Endothelial cell (in vitro differentiated cells): ENCODE measurements around the gene F7. TPM values are rescaled to one million over a fixed set of nuclear protein-coding genes. Genes with fewer than 3 reads are reported as not detected.

Source experiments
- DNase-seq: peaks from one replicate; pipeline ENCODE4 v3.0.0; 2021; ENCODE audit warnings: low spot score
- H3K27ac Mint-ChIP-seq: one replicate; pipeline ENCODE4 v1.8.0; 2021; ENCODE audit warnings: mixed read lengths, inconsistent platforms; ENCODE audit not compliant: unreplicated experiment
- H3K27me3 Mint-ChIP-seq: one replicate; pipeline ENCODE4 v1.8.0; 2021; ENCODE audit warnings: mild to moderate bottlenecking, moderate library complexity, mixed read lengths, inconsistent platforms; ENCODE audit not compliant: unreplicated experiment
- H3K36me3 Mint-ChIP-seq: one replicate; pipeline ENCODE4 v1.8.0; 2021; ENCODE audit warnings: mild to moderate bottlenecking, low read depth, mixed read lengths, inconsistent platforms; ENCODE audit not compliant: unreplicated experiment
- H3K4me1 Mint-ChIP-seq: one replicate; pipeline ENCODE4 v1.8.0; 2021; ENCODE audit warnings: mild to moderate bottlenecking, mixed read lengths, inconsistent platforms; ENCODE audit not compliant: unreplicated experiment
- H3K4me3 Mint-ChIP-seq: one replicate; pipeline ENCODE4 v1.8.0; 2021; ENCODE audit warnings: mild to moderate bottlenecking, mixed read lengths, inconsistent platforms; ENCODE audit not compliant: unreplicated experiment
- H3K9me3 Mint-ChIP-seq: one replicate; pipeline ENCODE4 v1.8.0; 2021; ENCODE audit warnings: mixed read lengths, inconsistent platforms; ENCODE audit not compliant: unreplicated experiment
- CTCF ChIP-seq: fragments of 200-600 bp; sonication (generic); IDR thresholded peaks from one replicate; pipeline ENCODE4 v1.5.0; 2021; ENCODE audit warnings: antibody characterized with exemption; ENCODE audit not compliant: unreplicated experiment
- total RNA-seq: library from RNA; stranded (reverse); fragmentation: NEBNext Ultra II Directional; extraction: Animal tissue kit (Norgen Biotek cat#: 25700); gene quantifications from one replicate; pipeline ENCODE4 v1.2.1, GENCODE V29; 2021; ENCODE audit not compliant: unreplicated experiment

F7 gene
- total RNA-seq, 1 donor from 2014 or later, result not detected

DNA sequence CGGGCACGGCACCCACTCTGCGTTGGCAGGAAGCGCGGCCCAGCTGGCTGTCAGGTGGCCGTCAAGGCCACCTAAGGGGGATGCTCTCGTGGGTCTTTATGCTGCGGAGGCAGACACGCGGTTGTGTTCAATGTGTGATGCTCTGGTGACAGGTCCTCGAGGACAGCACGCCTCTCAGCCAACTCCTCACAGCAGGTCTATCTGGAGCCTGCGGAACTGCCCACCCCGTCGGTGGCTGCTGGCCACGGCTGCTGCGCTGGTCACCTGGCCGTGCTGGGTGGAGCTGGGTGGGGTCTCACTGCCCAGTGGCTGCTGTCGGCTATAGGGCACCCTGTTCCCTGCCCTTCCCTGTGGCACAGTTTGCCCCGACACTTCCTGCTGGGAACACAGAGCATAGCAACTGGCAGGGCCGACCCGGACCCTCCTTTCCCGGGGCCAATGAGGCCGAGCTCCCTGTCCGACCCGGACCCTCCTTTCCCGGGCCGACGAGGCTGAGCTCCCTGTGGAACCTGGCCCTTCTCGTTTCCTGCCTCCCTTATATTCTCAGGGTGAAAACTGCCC lies 14.3 kb upstream of the F7 start:
- Mint-ChIP-seq H3K27ac (no peak overlapping the region), H3K9me3 (no peaks in the 10 kb centered on the region), H3K4me3 (no peak overlapping the region), H3K27me3 (peaks cover 8% of the 10 kb centered on the region), H3K4me1 (no peaks in the 10 kb centered on the region), H3K36me3 (peaks cover 7% of the 10 kb centered on the region)
- no peak for DNase-seq
- no peak for TF ChIP-seq CTCF

- H3K4me1 Mint-ChIP-seq, result no peaks in the 10 kb centered on the region
- no peaks in the 10 kb centered on the region for H3K9me3 Mint-ChIP-seq
- peaks cover 7% of the 10 kb centered on the region for H3K36me3 Mint-ChIP-seq
- H3K27me3 Mint-ChIP-seq, result peaks cover 4% of the 10 kb centered on the region
- DNase-seq, result no peak
- no peak overlapping the region for H3K4me3 Mint-ChIP-seq
- H3K27ac Mint-ChIP-seq, result no peak overlapping the region
- TF ChIP-seq CTCF, result no peak
Measured at GRCh38 chr13:113091891-113092775, 13.5 kb upstream of the F7 start.

GRCh38 chr13:113092776-113093579 lies 12.6 kb upstream of the F7 start:
- Mint-ChIP-seq H3K36me3 (peaks cover 7% of the 10 kb centered on the region), H3K27ac (no peak overlapping the region), H3K4me3 (no peak overlapping the region), H3K9me3 (no peaks in the 10 kb centered on the region), H3K27me3 (peaks cover 4% of the 10 kb centered on the region), H3K4me1 (no peaks in the 10 kb centered on the region)
- DNase-seq, result no peak
- no peak for TF ChIP-seq CTCF

- no peak overlapping the region for H3K27ac Mint-ChIP-seq
- no peak for DNase-seq
- no peak for TF ChIP-seq CTCF
- peaks cover 6% of the 10 kb centered on the region for H3K36me3 Mint-ChIP-seq
- H3K4me1 Mint-ChIP-seq, result no peaks in the 10 kb centered on the region
- H3K27me3 Mint-ChIP-seq, result peaks cover 7% of the 10 kb centered on the region
- H3K9me3 Mint-ChIP-seq, result no peaks in the 10 kb centered on the region
- H3K4me3 Mint-ChIP-seq, result no peak overlapping the region
Measured at GRCh38 chr13:113093580-113094409, 11.8 kb upstream of the F7 start.
